ENCODE data around the gene MYRIP.
"Not testable (repeated sequence)": the region's sequence is repeated elsewhere in the genome, so short reads cannot be mapped to it uniquely, and the experiment has no call there.

Gene MYRIP

DNA sequence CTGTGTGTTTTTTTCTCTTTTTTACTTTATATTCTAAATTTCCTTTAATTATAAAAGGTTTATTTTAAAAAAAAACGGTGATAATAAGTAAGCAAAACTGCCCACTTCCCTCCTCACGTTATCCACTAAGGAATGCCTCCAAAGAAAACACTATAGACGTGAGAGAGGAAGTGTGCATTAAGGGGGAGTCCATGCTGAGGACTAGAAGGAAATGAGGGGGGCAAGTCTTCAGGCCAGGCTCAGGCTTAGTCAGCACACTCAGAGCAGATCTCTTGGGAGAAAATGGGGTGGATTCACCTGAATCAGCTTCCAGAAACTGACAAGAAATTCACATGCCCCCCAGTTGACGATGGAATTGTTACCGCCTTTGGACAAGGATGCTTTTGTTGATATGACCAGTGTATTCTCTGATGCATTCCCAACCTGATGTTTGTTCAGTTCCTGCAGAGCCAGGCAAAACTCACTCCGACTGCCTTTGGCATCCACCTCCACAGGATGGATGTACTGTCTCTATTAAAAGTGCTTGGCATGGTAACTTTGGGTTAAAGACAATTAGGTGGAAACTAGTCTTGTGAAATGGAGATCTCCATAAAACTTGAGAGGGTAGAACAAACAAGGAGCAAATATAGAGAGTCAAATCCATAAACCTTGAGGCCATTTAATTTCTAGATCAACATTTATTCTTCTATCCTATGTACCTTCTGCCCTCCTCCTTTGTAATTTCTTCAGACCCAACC, 167.8 kb downstream of the MYRIP start:
- DNase-seq, result no peak

- DNase-seq, result no peak
Observed at GRCh38 chr3:39978308-39978707, 168.9 kb downstream of the MYRIP start.

DNA sequence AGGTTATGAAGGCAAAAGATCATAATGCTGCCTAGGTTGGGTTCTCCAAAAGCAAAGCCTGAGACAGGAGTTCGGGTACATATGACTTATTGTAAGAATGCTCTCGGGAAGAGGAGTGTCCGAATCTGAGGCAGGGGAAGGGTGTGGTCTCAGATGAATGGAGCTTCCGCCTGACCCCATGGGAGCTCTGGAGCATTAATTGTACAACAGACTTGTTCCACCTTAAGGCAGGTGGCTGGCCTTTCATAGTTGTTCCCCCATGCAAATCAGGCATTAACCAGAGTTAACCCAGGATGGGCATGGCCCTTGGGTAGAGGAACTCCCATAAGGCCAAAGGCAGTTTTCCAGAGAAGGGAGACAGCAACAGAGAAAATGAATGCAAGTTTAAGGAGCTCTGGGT, 170.6 kb downstream of the MYRIP start:
- no peak for DNase-seq

- DNase-seq, result no peak
Observed at GRCh38 chr3:39980781-39981180, 171.4 kb downstream of the MYRIP start.

GRCh38 chr3:39981547-39982184, 172.3 kb downstream of the MYRIP start:
- no peak for DNase-seq

DNA sequence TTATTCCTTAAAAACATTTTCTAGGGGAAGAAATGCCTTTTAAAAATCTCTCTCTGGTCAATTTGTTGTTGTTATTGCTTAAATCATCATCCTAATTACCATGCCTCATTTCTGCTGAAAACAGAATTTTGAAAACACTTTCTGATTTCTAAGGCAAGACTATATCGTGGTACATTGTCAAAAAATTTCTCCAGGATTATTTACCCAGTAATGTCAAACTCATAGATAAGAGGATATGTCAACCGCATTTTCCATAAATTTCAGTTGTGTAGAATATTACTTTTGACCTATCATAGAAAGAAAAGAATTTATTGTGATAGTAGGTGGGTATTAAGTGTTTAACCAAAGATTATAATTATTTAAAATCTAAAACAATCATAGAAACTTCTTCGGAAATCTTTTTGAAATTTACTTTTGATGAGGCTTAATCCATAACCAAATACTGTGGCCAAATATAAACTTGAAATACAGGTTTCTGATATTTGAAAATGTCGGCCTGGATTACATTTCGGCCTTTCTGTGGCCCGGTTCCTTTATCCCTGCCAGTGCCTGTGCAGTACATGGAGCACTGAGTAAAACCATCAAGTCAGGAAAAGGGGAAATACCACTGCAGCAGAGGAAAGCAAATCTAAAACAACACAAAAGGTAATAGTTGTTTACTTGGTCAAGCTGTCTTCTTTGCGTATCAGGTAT, 173.4 kb downstream of the MYRIP start:
- DNase-seq, result no peak

GRCh38 chr3:39989746-39990145, 180.3 kb downstream of the MYRIP start:
- DNase-seq, result no peak

- peak; percentile 35 for DNase-seq
Observed at GRCh38 chr3:39990532-39990931, 181.1 kb downstream of the MYRIP start.

DNA sequence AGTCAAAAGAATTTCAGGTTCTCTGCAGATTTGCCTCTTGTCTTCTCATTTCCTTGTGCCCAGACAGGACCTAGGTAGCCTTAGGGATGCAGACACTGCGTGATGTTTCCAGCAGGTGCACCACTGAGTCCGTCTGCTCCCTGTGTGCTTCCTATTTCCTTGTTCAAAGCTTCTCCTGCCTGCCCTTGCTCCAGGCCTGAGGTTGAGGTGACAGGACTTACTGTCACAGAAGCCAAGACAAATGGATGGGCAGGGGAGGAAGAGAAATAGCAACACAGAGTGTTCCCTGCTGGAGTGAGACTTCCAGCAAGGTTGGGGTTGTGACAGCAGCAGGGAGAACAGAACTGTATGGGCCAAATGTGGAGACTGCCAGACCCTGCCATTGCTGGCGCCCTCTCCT, 199.4 kb downstream of the MYRIP start:
- DNase-seq, result no peak

DNA sequence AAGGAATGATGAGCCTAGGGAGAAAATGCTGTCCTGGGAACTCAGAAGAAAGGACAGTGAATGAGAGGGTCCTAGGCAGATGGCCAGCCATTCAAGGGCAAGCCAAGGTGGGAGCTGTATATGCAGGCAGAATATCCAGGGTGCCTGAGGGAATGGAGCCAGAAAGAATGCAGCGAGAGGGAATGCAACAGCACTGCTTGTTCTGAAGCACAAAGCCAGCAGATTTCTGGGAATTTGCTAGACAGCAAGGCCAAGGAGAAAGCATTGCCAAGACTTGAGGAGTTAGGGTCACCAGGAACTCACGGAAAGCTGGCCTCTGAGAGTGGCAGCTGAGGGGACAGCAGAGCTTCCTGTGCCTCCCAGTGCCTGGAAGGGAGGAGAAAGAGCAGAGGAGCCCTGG, 200.6 kb downstream of the MYRIP start:
- no peak for DNase-seq

GRCh38 chr3:40012381-40012780, 203.0 kb downstream of the MYRIP start:
- DNase-seq, result no peak

GRCh38 chr3:40016391-40016790, 207.0 kb downstream of the MYRIP start:
- no peak for DNase-seq

GRCh38 chr3:40018369-40018768, 209.0 kb downstream of the MYRIP start:
- no peak for DNase-seq

- no peak for DNase-seq
Observed at GRCh38 chr3:40019376-40019775, 210.0 kb downstream of the MYRIP start.

GRCh38 chr3:40020689-40021088, 211.3 kb downstream of the MYRIP start:
- DNase-seq, result no peak

GRCh38 chr3:40021338-40021737, 211.9 kb downstream of the MYRIP start:
- DNase-seq, result no peak

- DNase-seq, result no peak
Observed at GRCh38 chr3:40022297-40022827, 213.0 kb downstream of the MYRIP start.

DNA sequence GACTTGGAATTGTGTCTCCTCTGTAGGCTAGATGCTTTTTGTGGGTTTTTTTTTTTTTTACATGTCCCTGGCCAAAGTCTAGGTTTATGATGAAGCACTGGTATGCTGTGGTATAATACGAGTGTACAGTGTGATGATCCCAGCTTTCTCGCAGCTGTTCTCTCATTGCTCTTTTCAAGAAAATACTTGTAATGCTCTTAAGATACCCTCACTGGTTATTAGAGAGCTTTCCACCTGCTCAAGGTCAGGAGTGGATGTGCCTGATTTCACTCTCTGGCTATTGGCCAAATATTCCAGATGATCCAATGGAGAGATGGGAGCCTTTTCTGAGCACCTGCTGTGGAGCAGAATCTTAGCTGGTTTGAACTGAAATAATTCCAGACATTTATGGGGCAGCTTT, 215.1 kb downstream of the MYRIP start:
- no peak for DNase-seq

DNA sequence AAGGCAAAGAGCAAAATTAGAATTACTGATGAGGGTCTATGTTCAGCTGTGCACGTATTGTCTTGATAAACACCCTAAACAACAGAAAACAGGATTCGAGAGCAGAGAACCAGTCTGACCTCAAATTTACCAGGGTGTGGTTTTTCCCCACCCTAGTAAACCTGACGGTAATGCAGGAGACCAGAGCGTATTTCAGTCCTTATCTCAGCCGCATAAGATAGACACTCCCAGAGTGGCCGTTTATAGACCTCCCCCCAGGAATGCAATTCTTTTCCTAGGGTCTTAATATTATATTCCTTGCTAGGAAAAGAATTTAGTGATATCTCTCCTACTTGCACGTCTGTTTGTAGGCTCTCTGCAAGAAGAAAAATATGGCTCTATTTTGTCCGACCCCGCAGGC, 216.5 kb downstream of the MYRIP start:
- DNase-seq, result not testable (repeated sequence)

DNA sequence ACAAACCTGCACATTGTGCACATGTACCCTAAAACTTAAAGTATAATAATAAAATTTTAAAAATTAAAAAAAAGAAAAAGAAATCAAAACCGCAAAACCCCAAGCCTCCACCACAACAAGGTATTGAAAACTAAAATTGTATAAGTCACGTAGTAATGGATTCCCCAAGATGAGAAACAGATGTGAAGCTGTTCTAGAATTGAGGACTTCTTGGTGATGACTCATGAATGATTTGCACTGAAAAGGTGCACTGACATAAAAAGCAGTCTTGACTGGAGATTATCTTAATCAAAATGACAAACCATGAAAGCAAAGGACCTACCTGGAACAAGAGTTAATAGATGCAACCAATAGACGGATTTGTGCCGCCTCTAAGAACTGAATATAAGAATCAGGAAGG, 225.8 kb downstream of the MYRIP start:
- no peak for DNase-seq

GRCh38 chr3:40037582-40037981, 228.2 kb downstream of the MYRIP start:
- DNase-seq, result no peak

DNA sequence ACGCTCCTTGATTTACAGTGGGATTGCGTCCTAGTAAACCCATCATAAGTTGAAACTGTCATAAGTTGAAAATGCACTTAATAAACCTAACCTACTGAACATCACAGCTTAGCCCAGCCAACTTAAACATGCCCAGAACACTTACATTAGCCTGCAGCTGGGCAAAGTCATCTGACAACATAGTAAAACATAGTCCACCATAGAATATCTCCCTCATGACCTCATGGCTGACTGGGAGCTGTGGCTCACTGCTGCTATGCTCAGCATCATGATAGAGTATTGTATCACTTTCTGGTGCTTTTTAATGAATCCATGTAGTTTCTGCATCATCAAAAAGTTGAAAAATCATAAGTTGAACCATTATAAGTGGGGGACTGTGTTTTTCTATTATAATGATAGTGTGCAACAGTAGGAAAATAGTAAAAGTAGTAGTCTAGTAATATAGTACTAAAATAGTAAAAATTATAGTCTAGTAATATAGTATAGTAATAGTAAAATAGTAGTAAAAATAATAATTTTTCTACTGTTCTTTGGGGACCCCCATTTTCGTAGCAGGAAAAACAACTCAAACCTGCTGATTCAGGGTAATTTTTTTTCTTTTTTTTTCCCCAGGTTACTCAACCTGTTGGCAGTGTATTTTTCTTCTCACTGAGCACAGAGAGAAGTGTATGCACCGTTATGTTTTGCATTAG, 233.5 kb downstream of the MYRIP start:
- DNase-seq, result no peak

DNA sequence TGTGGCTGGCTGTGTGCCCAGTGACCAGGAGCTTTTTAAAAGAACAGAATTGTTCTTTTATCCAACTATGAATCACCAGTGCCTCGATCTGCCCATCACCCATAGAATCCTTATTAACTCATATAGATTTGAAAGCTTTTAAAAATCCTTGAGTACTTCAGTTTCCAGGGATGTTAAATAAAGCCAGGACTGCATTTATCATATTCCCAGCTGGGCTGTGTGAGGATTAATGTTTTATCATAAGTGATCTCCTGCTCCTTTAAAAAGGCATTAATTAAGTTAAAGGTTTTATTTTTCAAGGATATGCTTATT, 234.0 kb downstream of the MYRIP start:
- DNase-seq, result no peak

DNA sequence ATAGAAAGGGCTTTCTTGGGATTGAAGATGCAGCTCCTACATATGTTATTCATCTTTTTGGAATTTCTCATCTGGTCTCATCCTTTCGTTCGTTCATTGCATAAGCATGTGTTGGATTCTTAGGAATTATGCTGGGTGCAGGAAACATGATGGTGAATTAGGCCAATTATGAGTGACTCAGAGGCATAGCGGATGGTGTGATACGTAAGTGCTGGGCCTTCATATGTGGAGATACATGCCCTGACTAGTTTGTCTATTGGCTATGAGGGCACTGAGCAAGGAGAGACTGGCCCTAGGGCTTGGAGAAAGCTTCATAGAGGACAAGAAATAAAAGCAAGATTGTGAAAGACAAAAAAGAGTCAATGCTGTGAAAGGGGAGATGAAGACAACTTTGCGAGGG, 235.1 kb downstream of the MYRIP start:
- DNase-seq, result no peak

Data from stimulated activated CD4-positive, alpha-beta T cell treated with anti-CD3 and anti-CD28 coated beads, Interleukin-15, amount 100 ng/mL, for 24 hours (primary cell).